Body of pancreas (tissue), 4 donors: ENCODE results near the gene KRT76. TPM values are rescaled to one million over a fixed set of nuclear protein-coding genes. Genes with fewer than 3 reads are reported as not detected.
"Not testable (repeated sequence)": the region's sequence is repeated elsewhere in the genome, so short reads cannot be mapped to it uniquely, and the experiment has no call there.

Source experiments
- ATAC-seq: fragments of 150-250 bp; one replicate; pipeline ENCODE4 v1.9.1; 2016
- DNase-seq, 4 donors: peaks; one replicate each; pipeline ENCODE4 v3.0.0-alpha.2; 2019
- H3K27ac ChIP-seq, 4 donors: fragments of 200-600 bp; sonication (generic); 1 replicate in 3 of 4; 2 replicates in 1 of 4; pipeline versions ENCODE4 v1.5.1 to v1.6.1; 2016 to 2019; ENCODE audit warnings: mild to moderate bottlenecking in 1 of 4, mixed read lengths in 1 of 4, moderate library complexity in 1 of 4
- H3K27me3 ChIP-seq, 2 donors: fragments of 200-600 bp; sonication (generic); one replicate each; pipeline ENCODE4 v1.6.0; 2016; ENCODE audit warnings: mild to moderate bottlenecking in 1 of 2
- H3K36me3 ChIP-seq, 2 donors: fragments of 200-600 bp; sonication (generic); replicated peaks in 1 of 2; 2 replicates each; pipeline ENCODE4 v1.5.1; 2016; ENCODE audit warnings: low read depth in 2 of 2; ENCODE audit not compliant: insufficient read depth in 1 of 2
- H3K4me1 ChIP-seq: fragments of 200-600 bp; sonication (generic); one replicate; pipeline ENCODE4 v1.6.0; 2016
- H3K4me3 ChIP-seq, 2 donors: fragments of 200-600 bp; sonication (generic); 1 replicate in 1 of 2; 2 replicates in 1 of 2; pipeline ENCODE4 v1.5.1; 2016 to 2019
- H3K9me3 ChIP-seq, 3 donors: fragments of 200-600 bp; sonication (generic); 1 replicate in 2 of 3; 2 replicates in 1 of 3; pipeline ENCODE4 v1.5.1; 2016
- CTCF ChIP-seq, 7 experiments: fragments of 450-650 bp in 4 of 7; fragments of 200-600 bp in 3 of 7; sonication (generic) in 3 of 7; IDR thresholded peaks; one replicate each; pipeline ENCODE4 v1.5.1; 2016 to 2019; ENCODE audit warnings: antibody characterized with exemption in 7 of 7
- POLR2A ChIP-seq, 3 donors: fragments of 450-650 bp; IDR thresholded peaks; one replicate each; pipeline ENCODE4 v1.6.1; 2016; ENCODE audit warnings: antibody characterized with exemption in 3 of 3, mild to moderate bottlenecking in 2 of 3
- WGBS, 2 donors: methylation state at CpG; one replicate each; pipeline ENCODE4 v1.1.5; 2017; 5-methylcytosine and 5-hydroxymethylcytosine counted together
- intact Hi-C: fragments of 100-400 bp; cut with DNase I; formaldehyde crosslinking; loops from one replicate; pipeline ENCODE4 v1.15.1; 2023
- total RNA-seq, 2 donors: library from RNA; depleted of rRNA; stranded (reverse); fragments of >200 nt; gene quantifications; one replicate each; pipeline ENCODE4 v1.1.0, GENCODE V29; 2016

Gene KRT76
- total RNA-seq, 2 donors from 2014 or later = not detected

GRCh38 chr12:52751795-52752194 is 25.4 kb downstream of the KRT76 start:
- no peaks in the 10 kb centered on the region for H3K9me3 ChIP-seq
- intact Hi-C loops = no loop called here
- H3K4me3 ChIP-seq = no peak overlapping the region
- H3K27ac ChIP-seq = no peak overlapping the region
- H3K36me3 ChIP-seq = no peaks in the 10 kb centered on the region
- DNase-seq (no peak), ATAC-seq (no peak)
- TF ChIP-seq POLR2A (IDR thresholded peaks at IDR 0.05) (no peak), CTCF (IDR thresholded peaks at IDR 0.05) (no peak)
- H3K4me1 ChIP-seq = no peaks in the 10 kb centered on the region
- H3K27me3 ChIP-seq = no peaks in the 10 kb centered on the region

DNA sequence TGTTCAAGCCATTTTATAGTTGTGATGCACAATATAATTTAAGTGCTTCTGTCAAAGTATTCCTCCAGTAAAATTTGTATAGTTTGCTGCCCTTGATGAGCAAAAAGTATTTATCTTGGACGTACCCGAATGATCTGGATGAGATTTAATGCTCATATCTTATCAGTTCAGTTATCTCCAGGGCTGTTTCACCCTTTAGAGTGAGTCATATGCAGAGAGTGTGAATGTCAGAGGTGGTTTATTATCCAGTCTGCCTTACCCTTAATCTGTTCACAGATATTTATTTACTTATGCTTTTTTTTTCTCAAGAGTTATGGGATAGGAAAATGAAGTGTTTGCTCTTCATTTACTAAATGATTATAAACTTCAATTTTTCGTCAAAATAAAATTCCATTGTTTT is 26.6 kb downstream of the KRT76 start:
- H3K27me3 ChIP-seq, intact Hi-C loops, H3K27ac ChIP-seq, H3K4me1 ChIP-seq, H3K36me3 ChIP-seq, H3K9me3 ChIP-seq, ATAC-seq, H3K4me3 ChIP-seq, DNase-seq: not testable (repeated sequence)
- 29 to 33% methylated on average over 3 of the region's 3 CpGs for WGBS, 2 donors

DNA sequence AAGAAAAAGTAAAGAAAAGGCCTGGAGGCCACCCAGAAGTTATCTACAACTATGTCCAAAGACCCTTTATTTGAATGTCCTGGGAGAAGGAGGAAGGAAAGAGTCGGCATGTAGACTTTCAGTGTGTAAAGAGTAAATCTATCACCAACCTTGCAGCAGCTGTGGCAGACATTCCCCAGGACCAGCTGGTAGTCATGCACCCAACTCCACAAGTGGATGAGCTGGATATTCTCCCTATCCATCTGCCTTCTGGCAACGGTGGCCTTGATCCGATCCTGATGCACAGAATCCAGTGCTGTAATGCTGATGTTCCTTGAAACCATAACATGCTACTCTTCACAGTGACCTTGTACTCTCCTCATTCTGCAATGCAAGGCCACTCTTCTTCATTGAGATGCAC is 27.3 kb downstream of the KRT76 start:
- intact Hi-C loops = no loop called here
- Histone ChIP-seq H3K27ac (no peak overlapping the region), H3K27me3 (no peaks in the 10 kb centered on the region), H3K4me3 (no peak overlapping the region), H3K4me1 (no peaks in the 10 kb centered on the region), H3K36me3 (no peaks in the 10 kb centered on the region), H3K9me3 (no peaks in the 10 kb centered on the region)
- 52 to 76% methylated on average over 3 of the region's 3 CpGs for WGBS, 2 donors
- no peak for ATAC-seq
- TF ChIP-seq CTCF (IDR thresholded peaks at IDR 0.05) = no peak
- no peak for TF ChIP-seq POLR2A (IDR thresholded peaks at IDR 0.05)
- no peak for DNase-seq

GRCh38 chr12:52748578-52748977 is 28.6 kb downstream of the KRT76 start:
- ATAC-seq (no peak), DNase-seq (no peak)
- WGBS, 2 donors = 54 to 61% methylated on average over 14 of the region's 14 CpGs
- intact Hi-C loops = no loop called here
- Histone ChIP-seq H3K4me1 (no peaks in the 10 kb centered on the region), H3K27me3 (no peaks in the 10 kb centered on the region), H3K27ac (no peak overlapping the region), H3K4me3 (no peak overlapping the region), H3K36me3 (no peaks in the 10 kb centered on the region), H3K9me3 (no peaks in the 10 kb centered on the region)
- TF ChIP-seq CTCF (IDR thresholded peaks at IDR 0.05) = no peak
- TF ChIP-seq POLR2A (IDR thresholded peaks at IDR 0.05) = no peak

GRCh38 chr12:52745554-52745953 is 31.6 kb downstream of the KRT76 start:
- Histone ChIP-seq H3K27ac (no peak overlapping the region), H3K4me1 (no peaks in the 10 kb centered on the region), H3K4me3 (no peak overlapping the region), H3K9me3 (no peaks in the 10 kb centered on the region), H3K27me3 (no peaks in the 10 kb centered on the region), H3K36me3 (no peaks in the 10 kb centered on the region)
- WGBS, 2 donors = 50 to 60% methylated on average over 2 to 5 of the region's 5 CpGs
- ATAC-seq (no peak), DNase-seq (no peak)
- TF ChIP-seq CTCF (IDR thresholded peaks at IDR 0.05) (no peak), POLR2A (IDR thresholded peaks at IDR 0.05) (no peak)
- intact Hi-C loops = no loop called here
